Measurements from ENCODE around the gene ARHGEF16. TPM values are rescaled to one million over a fixed set of nuclear protein-coding genes. Genes with fewer than 3 reads are reported as not detected.

The ARHGEF16 gene
- total RNA-seq, 1 experiment from 2014 or later = 17.2 TPM

GRCh38 chr1:3459940-3460671, 5.6 kb downstream of the ARHGEF16 start:
- H3K27ac Mint-ChIP-seq = peak overlapping the region; percentile 60; the same call in 1 of the 2 replicates
- no peaks in the 10 kb centered on the region for H3K27me3 Mint-ChIP-seq (ENCODE audit: low read depth)
- ChIA-PET POLR2A (no interaction called here), CTCF (interaction anchor here (1.9 to 2.1 kb wide), 2 partner anchors 11 to 31 kb away, joined by 8 read pairs; no protein-coding TSS in a partner anchor)
- ATAC-seq (no peak), DNase-seq (ENCODE audit: low spot score) (no peak)
- H3K4me1 Mint-ChIP-seq = peaks cover 15% of the 10 kb centered on the region
- no peak overlapping the region for H3K4me3 Mint-ChIP-seq
- 0 out of 2 replicates have a peak, but pooled peaks cover 2% of the 10 kb centered on the region for H3K36me3 Mint-ChIP-seq
- no peaks in the 10 kb centered on the region for H3K9me3 Mint-ChIP-seq
- TF ChIP-seq ATF3 (CRISPR knock-in tag; conservative IDR thresholded peaks at IDR 0.05) (no peak), GABPB1 (CRISPR knock-in tag; IDR thresholded peaks at IDR 0.05) (peak; percentile 42; the same call in 1 of the 2 replicates)

- ATAC-seq (no peak), DNase-seq (ENCODE audit: low spot score) (no peak)
- Mint-ChIP-seq H3K4me1 (peaks cover 10% of the 10 kb centered on the region), H3K36me3 (0 out of 2 replicates have a peak, but pooled peaks cover 2% of the 10 kb centered on the region), H3K27me3 (ENCODE audit: low read depth) (no peaks in the 10 kb centered on the region), H3K27ac (peak overlapping the region; percentile 72; the same call in 1 of the 2 replicates), H3K9me3 (no peaks in the 10 kb centered on the region), H3K4me3 (no peak overlapping the region)
- ChIA-PET POLR2A (no interaction called here), CTCF (no interaction called here)
- no peak for TF ChIP-seq HMGXB4 (CRISPR knock-in tag; IDR thresholded peaks at IDR 0.05)
Observed at GRCh38 chr1:3460672-3461131, 6.2 kb downstream of the ARHGEF16 start.

GRCh38 chr1:3461238-3461933, 6.9 kb downstream of the ARHGEF16 start:
- Mint-ChIP-seq H3K4me1 (peaks cover 9% of the 10 kb centered on the region), H3K4me3 (no peak overlapping the region), H3K27me3 (ENCODE audit: low read depth) (no peaks in the 10 kb centered on the region), H3K27ac (peak overlapping the region; percentile 89), H3K36me3 (0 out of 2 replicates have a peak, but pooled peaks cover 2% of the 10 kb centered on the region), H3K9me3 (no peaks in the 10 kb centered on the region)
- no peak for TF ChIP-seq FOXJ3 (CRISPR knock-in tag; IDR thresholded peaks at IDR 0.05; ENCODE audit: borderline replicate concordance)
- TF ChIP-seq IRF2 (CRISPR knock-in tag; IDR thresholded peaks at IDR 0.05; ENCODE audit: borderline replicate concordance, low read depth) = no peak
- no peak for TF ChIP-seq ELF4 (CRISPR knock-in tag; IDR thresholded peaks at IDR 0.05; ENCODE audit: low read depth)
- no peak for TF ChIP-seq EMX1 (CRISPR knock-in tag; IDR thresholded peaks at IDR 0.05)
- TF ChIP-seq OVOL2 (CRISPR knock-in tag; IDR thresholded peaks at IDR 0.05; ENCODE audit: borderline replicate concordance) = no peak
- no peak for TF ChIP-seq SMAD4 (CRISPR knock-in tag; IDR thresholded peaks at IDR 0.05)
- TF ChIP-seq JUN (CRISPR knock-in tag; IDR thresholded peaks at IDR 0.05) = no peak
- TF ChIP-seq PREB (CRISPR knock-in tag; IDR thresholded peaks at IDR 0.05; ENCODE audit: borderline replicate concordance) = no peak
- TF ChIP-seq GTF2I (CRISPR knock-in tag; conservative IDR thresholded peaks at IDR 0.05) = no peak
- no peak for TF ChIP-seq FOXP4 (CRISPR knock-in tag; IDR thresholded peaks at IDR 0.05)
- no peak for TF ChIP-seq HMGXB4 (CRISPR knock-in tag; IDR thresholded peaks at IDR 0.05)
- TF ChIP-seq ETV6 (CRISPR knock-in tag; IDR thresholded peaks at IDR 0.05) = no peak
- POLR2A ChIA-PET = no interaction called here
- DNase-seq (ENCODE audit: low spot score) (no peak), ATAC-seq (no peak)
- CTCF ChIA-PET = interaction anchor here (3.3 to 6.7 kb wide), 2 partner anchors 8 to 30 kb away, joined by 20 to 41 read pairs; no protein-coding TSS in a partner anchor

All from WTC11 (cell line).